ENCODE measurements around the gene GPR173. TPM values are rescaled to one million over a fixed set of nuclear protein-coding genes. Genes with fewer than 3 reads are reported as not detected.

The GPR173 gene
- total RNA-seq, 2 experiments from 2014 or later: 5.4 to 8.7 TPM

GRCh38 chrX:53082773-53083616 is 34.4 kb downstream of the GPR173 start:
- H3K9me2 ChIP-seq (ENCODE audit: insufficient read depth, low read length): no peaks in the 10 kb centered on the region
- H4K20me1 ChIP-seq (ENCODE audit: insufficient read depth, low read length): peaks cover 5% of the 10 kb centered on the region; the same call in 1 of the 2 replicates
- CTCF ChIA-PET (ENCODE audit: unreplicated experiment): interaction anchor here (1.3 kb wide), 1 partner anchor 8 kb away, joined by 4 read pairs; no protein-coding TSS in a partner anchor
- H3K79me2 ChIP-seq (ENCODE audit: insufficient read depth, low read depth, low read length): peaks cover 11% of the 10 kb centered on the region; the same call in 1 of the 2 replicates
- H3K4me2 ChIP-seq (ENCODE audit: low read length): peak overlapping the region; percentile 85
- TF ChIP-seq CTCF (conservative IDR thresholded peaks at IDR 0.05; ENCODE audit: low read length) (no peak), EZH2phosphoT487 (IDR thresholded peaks at IDR 0.05; ENCODE audit: borderline replicate concordance, low read depth, low read length) (no peak)
- intact Hi-C loops (cut with micrococcal nuclease; ENCODE audit: unreplicated experiment): no loop called here
- POLR2A ChIA-PET: no interaction called here
- H3K27ac ChIP-seq (ENCODE audit: low read depth, low read length, poor library complexity, severe bottlenecking): peak overlapping the region; percentile 45
- H3K4me1 ChIP-seq (ENCODE audit: insufficient read depth, low read length, poor library complexity, severe bottlenecking): peaks cover 14% of the 10 kb centered on the region
- no peak for DNase-seq (ENCODE audit: low spot score)
- H3K9me3 ChIP-seq (ENCODE audit: low read length): no peaks in the 10 kb centered on the region
- peak overlapping the region; percentile 64; the same call in 1 of the 2 replicates for H2AFZ ChIP-seq (ENCODE audit: low read length)
- peaks cover 28% of the 10 kb centered on the region for H3K36me3 ChIP-seq (ENCODE audit: insufficient read depth, low read length)
- no TSS peak for BruUV-seq (replicated peaks)
- H3K4me3 ChIP-seq (ENCODE audit: low read depth, low read length, poor library complexity, severe bottlenecking): peak overlapping the region; percentile 93

GRCh38 chrX:53084043-53084570 is 35.5 kb downstream of the GPR173 start:
- no peaks in the 10 kb centered on the region for H3K9me2 ChIP-seq (ENCODE audit: insufficient read depth, low read length)
- no peak overlapping the region for H3K27ac ChIP-seq (ENCODE audit: low read depth, low read length, poor library complexity, severe bottlenecking)
- no peak for DNase-seq (ENCODE audit: low spot score)
- H3K79me2 ChIP-seq (ENCODE audit: insufficient read depth, low read depth, low read length): peaks cover 11% of the 10 kb centered on the region; the same call in 1 of the 2 replicates
- CTCF ChIA-PET (ENCODE audit: unreplicated experiment): no interaction called here
- H3K4me1 ChIP-seq (ENCODE audit: insufficient read depth, low read length, poor library complexity, severe bottlenecking): peaks cover 14% of the 10 kb centered on the region
- peaks cover 5% of the 10 kb centered on the region; the same call in 1 of the 2 replicates for H4K20me1 ChIP-seq (ENCODE audit: insufficient read depth, low read length)
- H3K36me3 ChIP-seq (ENCODE audit: insufficient read depth, low read length): peaks cover 28% of the 10 kb centered on the region
- no TSS peak for BruUV-seq (replicated peaks)
- no peak overlapping the region for H3K4me3 ChIP-seq (ENCODE audit: low read depth, low read length, poor library complexity, severe bottlenecking)
- TF ChIP-seq CTCF (conservative IDR thresholded peaks at IDR 0.05; ENCODE audit: low read length) (no peak), EZH2phosphoT487 (IDR thresholded peaks at IDR 0.05; ENCODE audit: borderline replicate concordance, low read depth, low read length) (no peak)
- POLR2A ChIA-PET: no interaction called here
- intact Hi-C loops (cut with micrococcal nuclease; ENCODE audit: unreplicated experiment): no loop called here
- no peak overlapping the region for H2AFZ ChIP-seq (ENCODE audit: low read length)
- H3K4me2 ChIP-seq (ENCODE audit: low read length): no peak overlapping the region
- H3K9me3 ChIP-seq (ENCODE audit: low read length): no peaks in the 10 kb centered on the region

GRCh38 chrX:53084863-53085262 is 36.3 kb downstream of the GPR173 start:
- POLR2A ChIA-PET: no interaction called here
- intact Hi-C loops (cut with micrococcal nuclease; ENCODE audit: unreplicated experiment): no loop called here
- H3K79me2 ChIP-seq (ENCODE audit: insufficient read depth, low read depth, low read length): peaks cover 11% of the 10 kb centered on the region; the same call in 1 of the 2 replicates
- H3K4me2 ChIP-seq (ENCODE audit: low read length): no peak overlapping the region
- H3K27ac ChIP-seq (ENCODE audit: low read depth, low read length, poor library complexity, severe bottlenecking): no peak overlapping the region
- peaks cover 5% of the 10 kb centered on the region; the same call in 1 of the 2 replicates for H4K20me1 ChIP-seq (ENCODE audit: insufficient read depth, low read length)
- H2AFZ ChIP-seq (ENCODE audit: low read length): no peak overlapping the region
- no peak for DNase-seq (ENCODE audit: low spot score)
- peaks cover 28% of the 10 kb centered on the region for H3K36me3 ChIP-seq (ENCODE audit: insufficient read depth, low read length)
- CTCF ChIA-PET (ENCODE audit: unreplicated experiment): no interaction called here
- H3K4me1 ChIP-seq (ENCODE audit: insufficient read depth, low read length, poor library complexity, severe bottlenecking): peaks cover 14% of the 10 kb centered on the region
- TF ChIP-seq EZH2phosphoT487 (IDR thresholded peaks at IDR 0.05; ENCODE audit: borderline replicate concordance, low read depth, low read length) (no peak), CTCF (conservative IDR thresholded peaks at IDR 0.05; ENCODE audit: low read length) (no peak)
- no TSS peak for BruUV-seq (replicated peaks)
- H3K9me2 ChIP-seq (ENCODE audit: insufficient read depth, low read length): no peaks in the 10 kb centered on the region
- no peaks in the 10 kb centered on the region for H3K9me3 ChIP-seq (ENCODE audit: low read length)
- H3K4me3 ChIP-seq (ENCODE audit: low read depth, low read length, poor library complexity, severe bottlenecking): no peak overlapping the region

Measured in OCI-LY7 (cell line).